Endothelial cell of umbilical vein (primary cell): Measurements from ENCODE around the gene GLI3.

Experiments
- CTCF ChIP-seq, 2 donors: IDR thresholded peaks; 1 replicate in 1 of 2; 2 replicates in 1 of 2; pipeline ENCODE4 v1.5.1; 2011; ENCODE audit warnings: low read length in 2 of 2, mild to moderate bottlenecking in 2 of 2, moderate library complexity in 2 of 2, control low read depth in 1 of 2, inconsistent platforms in 1 of 2, low read depth in 1 of 2; ENCODE audit not compliant: insufficient read depth in 1 of 2; ENCODE audit errors: extremely low read depth in 1 of 2
- EZH2 ChIP-seq: IDR thresholded peaks from 2 replicates; pipeline ENCODE4 v1.6.1; 2012; ENCODE audit warnings: borderline replicate concordance, low read depth, mild to moderate bottlenecking, moderate library complexity, low read length, inconsistent platforms; ENCODE audit not compliant: severe bottlenecking
- POLR2A ChIP-seq: IDR thresholded peaks from 2 replicates; pipeline ENCODE4 v1.6.1; 2012; ENCODE audit warnings: low read depth, mild to moderate bottlenecking, control low read depth, low read length
- POLR2AphosphoS5 ChIP-seq: IDR thresholded peaks from 2 replicates; pipeline ENCODE4 v1.6.1; 2012; ENCODE audit warnings: low read depth, mild to moderate bottlenecking, control low read depth, low read length, moderate library complexity; ENCODE audit not compliant: insufficient read depth
- TF ChIP-seq, protein P1 (sequence below): IDR thresholded peaks from 2 replicates; pipeline ENCODE4 v1.6.1; 2011; ENCODE audit not compliant: insufficient read depth, insufficient read length

DNA sequence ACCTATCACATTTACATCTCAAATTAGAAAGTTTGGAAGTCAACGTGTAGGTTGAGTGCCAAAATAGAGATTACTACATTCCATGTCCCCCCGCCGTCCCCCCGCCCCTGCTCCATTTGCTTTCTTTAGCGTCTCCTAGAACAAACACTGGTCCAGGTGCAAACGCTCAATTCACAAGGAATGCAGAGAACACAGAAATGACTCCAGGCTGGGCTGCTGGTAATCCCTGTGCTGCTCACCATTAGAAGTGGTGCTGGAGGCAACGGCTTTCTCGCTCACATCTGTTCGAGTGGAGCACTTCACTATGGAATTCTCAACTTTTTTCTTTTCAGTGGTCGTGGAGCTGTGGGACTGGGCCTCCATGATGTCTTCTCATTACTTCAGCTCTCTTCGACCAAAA, 14.1 kb downstream of the GLI3 start:
- TF ChIP-seq CTCF (IDR thresholded peaks at IDR 0.05; ENCODE audit: extremely low read depth in 1 of 2, insufficient read depth in 1 of 2, low read depth in 1 of 2, low read length in 2 of 2) (no peak), POLR2AphosphoS5 (no peak), POLR2A (no peak), EZH2 (no peak)
- TF ChIP-seq, protein P1, sequence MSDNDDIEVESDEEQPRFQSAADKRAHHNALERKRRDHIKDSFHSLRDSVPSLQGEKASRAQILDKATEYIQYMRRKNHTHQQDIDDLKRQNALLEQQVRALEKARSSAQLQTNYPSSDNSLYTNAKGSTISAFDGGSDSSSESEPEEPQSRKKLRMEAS, result no peak
